Activated naive CD4-positive, alpha-beta T cell (primary cell): Measurements from ENCODE around the gene CLIP2.
A peak's percentile ranks its signal among the peaks of the same experiment; 100 is the strongest.
"Not testable (repeated sequence)": the region's sequence is repeated elsewhere in the genome, so short reads cannot be mapped to it uniquely, and the experiment has no call there.

Experiments
- DNase-seq, 4 experiments: peaks; one replicate each; lab custom pipeline; 2025; lab: John Stamatoyannopoulos, UW

The CLIP2 gene

GRCh38 chr7:74430961-74431466, 141.8 kb downstream of the CLIP2 start:
- DNase-seq: no peak

DNA sequence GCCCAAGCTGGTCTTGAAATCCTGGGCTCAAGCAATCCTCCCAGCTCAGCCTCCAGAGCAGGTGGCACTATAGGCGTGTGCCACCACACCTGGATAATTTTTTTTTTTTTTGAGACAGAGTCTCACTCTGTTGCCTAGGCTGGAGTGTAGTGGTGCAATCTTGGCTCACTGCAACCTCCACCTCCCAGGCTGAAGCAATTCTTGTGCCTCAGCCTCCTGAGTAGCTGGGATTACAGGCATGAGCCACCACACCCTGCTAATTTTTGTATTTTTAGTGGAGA, 148.0 kb downstream of the CLIP2 start:
- DNase-seq: not testable (repeated sequence)

GRCh38 chr7:74438327-74438726, 149.1 kb downstream of the CLIP2 start:
- no peak for DNase-seq

- DNase-seq: no peak
Observed at GRCh38 chr7:74439541-74439940, 150.3 kb downstream of the CLIP2 start.

DNA sequence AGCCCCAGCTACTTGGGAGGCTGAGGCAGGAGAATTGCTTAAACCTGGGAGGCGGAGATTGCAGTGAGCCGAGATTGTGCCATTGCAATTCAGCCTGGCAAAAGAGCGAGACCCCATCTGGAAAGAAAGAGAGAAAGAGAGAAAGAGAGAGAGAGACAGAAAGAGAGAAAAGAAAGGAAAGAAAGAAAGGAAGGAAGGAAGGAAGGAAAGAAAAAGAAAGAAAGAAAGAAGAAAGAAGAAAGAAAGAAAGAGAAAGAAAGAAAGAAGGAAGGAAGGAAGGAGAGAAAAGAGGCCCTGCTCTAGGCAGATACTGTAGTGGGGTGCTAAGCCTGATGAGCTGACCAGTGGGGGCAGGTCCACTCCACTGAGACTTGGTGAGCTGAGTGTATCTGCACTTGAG, 150.9 kb downstream of the CLIP2 start:
- DNase-seq: not testable (repeated sequence)

DNA sequence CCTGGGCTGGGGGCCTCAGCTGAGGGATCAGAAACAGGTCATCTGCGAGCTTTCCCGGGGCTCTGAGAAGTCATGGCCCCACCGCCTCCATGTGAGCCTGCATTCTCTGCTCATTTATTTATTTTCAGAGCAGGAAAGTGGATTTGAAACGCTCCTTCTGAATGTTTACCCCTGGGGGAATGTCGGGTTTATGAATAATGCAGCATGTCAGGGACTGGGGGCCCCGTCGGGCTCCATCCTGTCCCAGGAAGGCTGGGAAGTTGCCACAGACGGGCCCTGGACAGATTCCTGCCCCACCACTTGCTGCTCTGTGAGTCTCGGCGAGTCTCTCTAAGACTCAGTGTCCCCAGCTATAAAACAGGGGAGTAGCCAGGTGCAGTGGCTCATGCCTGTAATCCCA, 152.6 kb downstream of the CLIP2 start:
- no peak for DNase-seq

DNA sequence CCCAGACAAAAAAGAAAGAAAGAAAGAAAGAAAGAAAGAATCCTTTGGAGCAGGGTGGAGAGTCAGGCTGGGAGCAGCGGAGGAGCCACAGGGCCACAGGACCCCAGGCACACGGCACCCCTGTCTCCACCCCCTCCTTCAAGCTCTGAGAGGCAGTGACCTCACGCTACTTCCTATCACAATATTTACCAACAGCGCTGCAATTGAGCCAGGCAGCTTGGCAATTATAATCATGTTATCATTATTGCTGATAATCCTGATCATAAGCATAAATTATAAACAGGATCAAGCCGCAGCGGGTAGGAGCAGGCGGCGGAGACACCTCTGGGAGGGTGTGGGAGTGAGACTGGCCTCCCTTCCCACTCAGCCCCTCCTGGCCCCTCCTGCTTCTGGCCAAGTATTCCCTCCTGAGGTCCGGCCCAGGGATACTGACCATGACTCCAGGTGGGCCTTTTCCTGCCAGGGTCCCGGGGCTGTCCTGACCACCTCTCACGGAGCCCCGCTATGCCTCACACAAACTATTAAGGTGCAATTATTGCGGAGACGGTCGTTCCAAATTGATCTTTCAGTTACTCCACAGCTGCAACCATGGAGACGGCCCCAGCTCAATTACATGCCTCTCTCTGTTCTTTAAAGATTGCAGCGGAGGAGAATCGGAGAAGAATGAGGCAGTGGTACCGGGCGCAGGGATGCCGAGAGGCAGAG, 154.5 kb downstream of the CLIP2 start:
- DNase-seq: no peak

DNA sequence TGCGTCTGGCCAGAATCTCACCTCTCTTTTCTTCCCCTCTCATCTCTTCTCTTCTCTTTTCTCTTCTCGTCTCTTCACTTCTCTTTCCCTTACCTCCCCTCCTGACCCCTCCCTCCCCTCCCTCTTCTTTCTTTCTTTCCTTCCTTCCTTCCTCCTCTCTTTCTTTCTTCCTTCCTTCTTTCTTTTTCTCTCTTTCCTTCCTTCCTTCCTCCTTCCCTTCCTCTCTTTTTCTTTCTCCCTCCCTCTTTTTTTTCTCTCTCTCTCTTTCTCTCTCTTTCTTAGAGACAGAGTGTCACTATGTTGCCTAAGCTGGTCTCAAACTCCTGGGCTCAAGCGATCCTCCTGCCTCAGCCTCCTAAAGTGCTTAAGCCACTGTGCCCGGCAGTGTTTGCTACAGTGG, 159.9 kb downstream of the CLIP2 start:
- no peak for DNase-seq

GRCh38 chr7:74449809-74450397, 160.7 kb downstream of the CLIP2 start:
- DNase-seq: peak; percentile 28 to 47 (median 44)

DNA sequence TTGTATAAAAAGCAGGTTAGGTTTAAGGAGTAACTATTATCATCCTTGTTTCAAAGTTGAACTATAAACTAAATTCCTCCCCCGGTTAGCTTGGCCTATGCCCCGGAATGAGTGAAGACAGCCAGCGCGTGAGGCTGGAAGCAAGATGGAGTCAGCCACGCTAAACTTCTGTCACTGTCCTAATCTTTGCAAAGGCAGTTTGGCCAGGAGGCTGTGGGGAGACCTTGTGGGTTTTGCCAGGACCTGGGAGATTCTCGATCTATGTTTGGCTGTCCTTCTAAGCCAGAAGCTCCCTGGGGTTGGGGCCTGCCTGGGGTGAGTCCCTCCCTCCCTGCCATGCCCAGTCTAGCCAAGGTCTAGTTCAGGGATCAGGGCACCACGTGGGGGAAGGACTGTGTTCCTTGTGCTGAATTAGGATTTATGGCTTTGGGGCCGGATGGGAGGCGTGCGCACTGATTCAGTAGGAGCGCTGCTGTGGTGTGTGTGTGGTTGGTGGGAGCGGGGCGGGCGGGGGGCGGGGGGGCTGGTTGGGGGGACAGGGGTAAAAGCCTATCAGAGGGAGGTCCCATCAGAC, 163.6 kb downstream of the CLIP2 start:
- DNase-seq: peak in 2 of 4 experiments; percentile 26 to 29

- DNase-seq: peak in 3 of 4 experiments; percentile 14 to 57 (median 33)
Observed at GRCh38 chr7:74453322-74454011, 164.3 kb downstream of the CLIP2 start, which contains the start of gene GTF2IRD1. GTF2IRD1 (plus strand) TSS chr7:74453906; CDS start chr7:74508081, 54,175 bp downstream.

DNA sequence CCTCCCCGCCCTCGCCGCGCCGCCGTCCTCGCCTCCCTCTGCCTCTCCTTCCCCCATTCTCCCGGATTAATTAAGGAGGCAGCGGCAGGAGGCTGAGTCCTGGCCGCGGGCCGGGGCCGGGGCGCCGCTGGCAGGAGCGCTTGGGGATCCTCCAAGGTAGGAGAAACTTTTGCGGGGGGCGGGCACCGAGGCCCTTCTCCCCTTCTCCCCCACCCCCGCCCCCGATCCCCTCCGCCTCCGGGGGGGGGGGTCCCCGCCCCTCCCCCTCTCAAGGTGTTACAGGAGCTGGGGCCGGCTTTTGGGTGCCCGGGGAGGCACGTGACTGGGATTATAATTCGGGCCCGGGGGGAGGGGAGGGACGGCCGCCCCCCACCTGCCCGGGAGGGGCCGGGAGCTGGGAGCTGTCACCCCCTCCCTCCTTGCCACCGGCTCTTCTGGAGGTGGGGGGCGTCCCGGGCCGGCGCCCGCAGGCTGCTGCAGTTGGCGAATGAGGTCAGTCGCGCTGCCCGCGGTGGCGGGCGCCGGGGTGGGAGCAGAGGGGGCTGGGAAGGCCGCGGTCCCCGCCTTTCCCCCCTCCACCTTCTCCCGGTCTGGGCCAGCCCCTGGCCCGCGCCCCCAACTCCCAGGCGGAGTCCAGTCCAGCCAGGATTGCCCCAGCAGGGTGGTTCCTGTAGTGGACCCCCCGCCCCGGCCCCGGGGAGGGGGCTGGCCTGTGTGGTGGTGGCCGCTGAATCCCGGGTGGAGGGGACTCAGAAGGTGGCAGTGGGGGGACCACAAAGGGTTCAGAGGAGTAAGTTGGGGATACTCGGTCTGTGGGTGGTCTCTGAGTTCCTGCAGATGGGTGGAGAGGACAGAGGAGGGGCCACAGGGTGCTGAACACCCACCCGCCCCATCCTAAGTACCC, 165.1 kb downstream of the CLIP2 start:
- no peak for DNase-seq

DNA sequence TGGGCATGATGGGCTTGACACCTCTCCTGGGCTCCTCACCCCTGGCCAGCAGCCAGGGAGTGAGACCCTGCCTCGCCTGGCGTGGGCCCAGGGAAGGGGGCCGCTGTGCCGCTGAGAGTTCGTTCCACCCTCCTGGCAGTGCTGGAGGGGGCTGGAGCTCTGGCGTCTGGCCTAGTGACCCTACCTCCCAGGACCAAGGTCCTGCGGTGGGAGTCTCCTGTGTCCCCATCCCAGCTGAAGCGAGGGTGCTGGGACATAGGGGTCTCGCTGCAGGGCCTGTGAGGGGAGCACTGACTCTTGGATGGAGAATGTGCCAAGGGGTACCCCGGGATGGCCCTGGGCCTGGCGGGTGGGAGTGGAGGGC, 165.7 kb downstream of the CLIP2 start:
- DNase-seq: no peak

DNA sequence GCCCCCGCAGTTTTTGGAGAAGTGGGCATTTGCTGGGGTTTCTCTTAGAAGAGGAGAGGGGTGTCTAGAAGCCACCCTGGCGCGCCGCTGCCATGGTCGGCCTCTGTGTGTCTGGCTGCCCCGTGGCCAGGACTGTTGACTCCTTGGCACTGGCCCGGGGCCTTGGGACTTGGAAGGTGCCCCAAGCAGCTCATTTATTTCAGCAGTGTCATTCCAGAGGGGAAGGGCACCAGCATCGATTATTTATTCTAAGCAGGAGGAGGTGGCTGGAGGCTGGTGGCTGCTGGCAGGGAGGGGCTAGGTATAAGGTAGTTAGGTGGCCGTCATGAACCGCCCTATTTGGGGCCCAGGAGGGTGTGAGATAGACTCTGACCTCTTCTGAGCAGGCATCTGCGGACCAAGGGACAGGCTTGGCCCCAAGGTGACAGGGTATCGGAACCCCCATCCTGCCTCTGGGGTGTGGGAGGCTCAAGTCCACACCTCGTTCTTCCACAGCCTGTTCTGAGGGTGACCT, 166.1 kb downstream of the CLIP2 start:
- no peak for DNase-seq
